Activated T-helper 9 cell treated with anti-CD3 and anti-CD28 coated beads, Interleukin-2, amount 50 U/mL, for 16 hours (primary cell): ENCODE results near the gene ANKRD28.
"Not testable (repeated sequence)": the region's sequence is repeated elsewhere in the genome, so short reads cannot be mapped to it uniquely, and the experiment has no call there.

Experiments
- DNase-seq: peaks from one replicate; pipeline ENCODE4 v3.0.0-alpha.2; 2020; ENCODE audit warnings: low read depth

ANKRD28 gene

GRCh38 chr3:15769256-15769915, 28.4 kb downstream of the ANKRD28 start:
- no peak for DNase-seq

DNA sequence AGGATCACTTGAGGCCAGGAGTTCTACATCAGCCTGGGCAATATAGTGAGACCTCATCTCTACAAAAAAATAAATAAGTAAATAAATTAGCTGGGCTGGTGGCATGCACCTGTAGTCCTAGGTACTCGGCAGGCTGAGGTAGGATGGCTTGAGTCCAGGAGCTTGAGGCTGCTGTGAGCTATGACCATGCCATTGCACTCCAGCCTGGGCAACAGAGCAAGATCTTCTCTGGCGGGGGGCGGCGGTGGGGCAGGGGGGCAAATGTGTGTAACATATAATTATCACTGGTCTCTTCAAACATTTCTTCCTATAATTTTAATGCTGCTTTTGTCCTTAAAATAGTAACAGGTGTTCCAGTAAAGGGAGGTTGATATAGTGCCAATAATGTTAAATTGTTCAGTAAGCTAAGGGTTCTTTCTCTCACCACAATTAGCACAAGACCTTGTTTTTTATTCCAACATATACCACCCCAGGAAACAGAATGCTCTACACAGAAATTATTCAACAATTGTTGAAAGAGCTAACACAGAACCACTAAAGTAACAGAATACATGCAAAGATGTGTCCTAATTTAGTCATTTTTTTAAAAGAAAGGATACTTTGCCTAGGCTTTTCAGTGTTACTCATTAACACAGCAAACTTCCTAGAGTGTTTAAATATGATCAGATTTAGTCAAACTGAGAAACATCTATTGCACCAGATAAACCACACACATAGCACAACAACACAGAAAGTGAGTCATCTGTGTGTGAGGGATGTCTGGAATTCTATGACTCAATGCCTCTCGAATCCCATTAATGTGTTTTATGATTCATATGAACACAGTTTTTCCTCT, 29.1 kb downstream of the ANKRD28 start:
- no peak for DNase-seq

GRCh38 chr3:15766406-15766805, 31.4 kb downstream of the ANKRD28 start:
- DNase-seq = no peak

GRCh38 chr3:15758295-15758694, 39.5 kb downstream of the ANKRD28 start:
- DNase-seq = no peak

- DNase-seq = no peak
Measured at GRCh38 chr3:15757824-15758223, 40.0 kb downstream of the ANKRD28 start.

GRCh38 chr3:15756505-15756904, 41.3 kb downstream of the ANKRD28 start:
- no peak for DNase-seq

DNA sequence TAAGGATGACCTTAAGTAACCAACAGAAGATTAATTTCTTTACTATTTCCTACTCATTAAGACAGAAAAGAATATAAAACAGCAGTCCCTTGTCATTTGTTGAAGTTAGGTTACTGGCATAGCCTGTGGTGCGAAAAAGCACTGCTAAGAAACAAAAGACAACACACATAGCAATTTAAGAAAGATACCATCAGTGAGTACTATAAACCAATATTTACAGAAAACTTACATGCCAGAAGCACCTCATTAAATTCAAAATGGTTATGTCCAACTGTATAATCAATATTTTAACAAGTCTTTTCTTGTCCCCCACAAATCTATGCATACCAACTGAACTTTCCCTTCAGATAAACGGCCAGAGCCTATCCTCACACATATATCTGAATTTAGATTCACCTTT, 42.0 kb downstream of the ANKRD28 start:
- DNase-seq = no peak

- DNase-seq = no peak
Measured at GRCh38 chr3:15755181-15755580, 42.6 kb downstream of the ANKRD28 start.

DNA sequence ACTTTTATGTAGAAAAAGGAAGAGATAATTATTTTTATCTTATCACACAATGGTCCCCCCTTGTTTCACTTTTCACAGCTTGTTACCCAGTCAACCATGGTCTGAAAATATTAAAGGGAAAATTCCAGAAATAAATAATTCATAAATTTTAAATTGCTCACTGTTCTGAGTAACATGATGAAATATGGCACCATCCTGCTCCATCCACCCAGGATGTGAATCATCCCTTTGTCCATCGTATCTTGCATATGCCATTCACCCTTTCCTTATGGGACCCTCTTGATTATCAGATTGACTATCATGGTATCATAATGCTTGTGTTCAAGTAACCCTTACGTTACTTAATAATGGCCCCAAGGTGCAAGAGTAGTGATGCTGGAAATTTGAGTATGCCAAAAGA, 43.7 kb downstream of the ANKRD28 start:
- DNase-seq = no peak

- no peak for DNase-seq
Measured at GRCh38 chr3:15753056-15753710, 44.6 kb downstream of the ANKRD28 start.

DNA sequence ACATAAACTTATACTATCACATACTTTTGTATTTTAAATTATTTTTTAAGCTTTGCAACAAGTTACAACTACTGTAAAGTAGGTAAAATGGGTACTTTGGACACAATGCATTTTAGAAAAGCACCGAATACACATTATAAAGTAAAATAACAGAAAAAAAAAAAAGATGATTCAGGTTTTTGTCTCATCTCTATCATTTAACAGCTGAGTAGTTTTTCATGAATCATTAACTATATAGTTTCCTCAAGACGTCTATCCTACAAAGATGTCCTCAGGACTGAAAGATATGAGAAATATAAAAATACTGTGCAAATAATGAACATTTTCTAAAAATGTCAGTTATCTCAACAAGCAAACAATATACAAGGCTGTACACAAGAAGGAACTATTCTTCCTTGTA, 46.9 kb downstream of the ANKRD28 start:
- DNase-seq = no peak

DNA sequence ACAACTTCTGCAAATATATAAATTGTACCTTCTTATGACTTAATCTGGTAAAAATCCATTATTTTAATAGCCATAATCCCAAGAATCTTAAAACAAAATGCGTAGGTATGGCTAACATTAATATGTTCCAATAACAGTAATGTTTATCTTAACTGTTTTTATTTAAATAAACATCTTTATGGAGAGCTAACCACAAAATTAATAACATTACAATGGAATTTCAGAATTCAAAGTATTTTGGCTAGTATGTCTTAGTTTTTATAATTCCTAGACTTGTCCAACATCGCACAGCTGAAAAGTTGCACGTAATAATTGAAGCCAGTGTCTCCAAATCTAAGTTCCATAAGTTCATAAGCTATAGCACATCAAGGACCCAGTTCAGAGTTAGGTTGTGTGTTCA, 47.6 kb downstream of the ANKRD28 start:
- no peak for DNase-seq

- not testable (repeated sequence) for DNase-seq
Measured at GRCh38 chr3:15745896-15746295, 51.9 kb downstream of the ANKRD28 start.

DNA sequence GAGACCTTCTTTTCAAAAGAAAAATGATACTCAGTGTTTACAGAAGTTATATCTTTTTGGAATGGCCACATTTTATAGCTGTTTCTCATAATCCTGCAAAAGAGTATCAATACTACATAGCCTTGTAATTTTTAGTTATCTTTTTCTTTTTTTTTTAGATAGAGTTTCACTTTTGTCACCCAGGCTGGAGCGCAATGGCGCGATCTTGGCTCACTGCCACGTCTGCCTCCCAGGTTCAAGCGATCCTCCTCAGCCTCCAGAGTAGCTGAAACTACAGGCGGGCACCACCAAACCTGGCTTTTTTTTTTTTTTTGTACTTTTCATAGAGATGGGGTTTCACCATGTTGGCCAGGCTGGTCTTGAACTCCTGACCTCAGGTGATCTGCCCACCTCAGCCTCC, 53.6 kb downstream of the ANKRD28 start:
- no peak for DNase-seq

GRCh38 chr3:15743587-15744009, 54.2 kb downstream of the ANKRD28 start:
- DNase-seq = no peak

GRCh38 chr3:15742236-15742635, 55.5 kb downstream of the ANKRD28 start:
- not testable (repeated sequence) for DNase-seq

- DNase-seq = not testable (repeated sequence)
Measured at GRCh38 chr3:15738616-15739005, 59.2 kb downstream of the ANKRD28 start.

- DNase-seq = no peak
Measured at GRCh38 chr3:15731024-15731423, 66.8 kb downstream of the ANKRD28 start.

- no peak for DNase-seq
Measured at GRCh38 chr3:15728766-15729165, 69.0 kb downstream of the ANKRD28 start.

GRCh38 chr3:15726881-15727280, 70.9 kb downstream of the ANKRD28 start:
- no peak for DNase-seq

DNA sequence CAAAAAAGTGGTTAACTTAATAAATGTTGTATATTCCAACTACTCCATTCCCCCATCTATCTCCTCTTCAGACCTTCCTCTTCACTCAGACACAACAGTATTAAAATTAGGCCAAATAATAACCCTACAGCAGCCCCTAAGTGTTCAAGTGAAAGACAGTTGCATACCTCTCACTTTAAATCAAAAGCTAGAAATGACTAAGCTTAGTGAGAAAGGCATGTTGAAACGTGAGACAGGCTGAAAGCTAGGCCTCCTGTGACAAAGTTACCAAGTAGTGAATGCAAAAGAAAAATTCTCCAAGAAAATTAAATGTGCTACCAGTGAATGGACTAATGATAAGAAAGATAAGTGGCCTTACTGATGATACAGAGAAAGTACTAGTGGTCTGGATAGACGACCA, 71.7 kb downstream of the ANKRD28 start:
- DNase-seq = no peak

GRCh38 chr3:15724446-15724845, 73.3 kb downstream of the ANKRD28 start:
- DNase-seq = no peak

DNA sequence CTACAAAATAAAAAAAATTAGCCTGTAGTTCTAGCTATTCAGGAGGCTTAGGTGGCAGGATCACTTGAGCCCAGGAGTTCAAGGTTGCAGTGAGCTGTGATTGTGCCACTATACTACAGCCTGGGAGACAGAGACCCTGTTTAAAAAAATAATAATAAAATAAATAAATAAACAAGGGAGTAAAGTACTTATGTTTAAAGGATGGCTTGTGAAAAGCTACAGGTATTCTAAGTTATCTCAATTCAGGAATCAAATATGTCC, 74.2 kb downstream of the ANKRD28 start:
- no peak for DNase-seq
